GM19351 (cell line): ENCODE measurements around the gene CIB4.
"Not testable (repeated sequence)": the region's sequence is repeated elsewhere in the genome, so short reads cannot be mapped to it uniquely, and the experiment has no call there.

Source experiments
- ATAC-seq: cut with Tn5 transposase; IDR thresholded peaks from one replicate; pipeline ENCODE4 v1.9.1; 2021; ENCODE audit warnings: mild to moderate bottlenecking, moderate library complexity; ENCODE audit not compliant: unreplicated experiment

CIB4 gene

DNA sequence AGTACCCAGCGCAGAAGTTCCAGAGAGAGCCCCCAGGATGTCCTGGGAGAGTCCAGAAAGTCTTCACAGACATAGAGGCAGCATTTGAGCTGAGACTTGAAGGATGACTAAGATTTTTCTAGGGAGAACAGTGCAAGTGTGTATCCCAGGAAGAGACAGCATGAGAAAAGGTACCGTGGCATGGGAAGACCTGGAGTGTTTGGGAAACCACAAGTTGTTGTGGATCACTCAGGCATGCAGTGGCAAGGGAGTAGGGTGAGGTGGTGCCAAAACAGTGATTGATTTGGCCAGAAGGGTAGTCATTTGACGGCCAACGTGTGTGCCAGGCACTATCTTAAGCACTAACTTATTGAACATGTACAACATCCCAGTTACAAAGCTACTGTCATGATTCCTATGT lies 26.9 kb upstream of the CIB4 start:
- no peak for ATAC-seq

DNA sequence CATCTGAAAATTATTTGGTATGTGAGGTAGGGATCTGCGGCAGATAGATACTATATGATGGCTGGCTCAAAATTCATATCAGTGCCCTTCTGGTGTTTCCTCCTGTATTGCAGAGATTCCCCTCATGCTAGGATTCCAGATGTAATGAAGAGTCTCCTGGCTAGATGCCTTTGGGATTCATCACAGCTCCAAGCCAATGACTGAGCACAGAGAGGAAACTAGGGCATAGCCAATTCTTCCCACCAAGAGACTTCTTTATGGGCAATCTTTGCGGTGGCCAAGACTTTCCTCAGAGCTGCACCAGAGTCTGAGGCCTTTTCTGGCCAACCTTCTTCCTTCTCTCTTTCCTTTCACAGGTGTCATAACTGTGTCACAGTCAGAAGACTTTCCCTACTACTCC lies 25.5 kb upstream of the CIB4 start:
- ATAC-seq: no peak

GRCh38 chr2:26665296-26665695 lies 24.1 kb upstream of the CIB4 start:
- not testable (repeated sequence) for ATAC-seq

DNA sequence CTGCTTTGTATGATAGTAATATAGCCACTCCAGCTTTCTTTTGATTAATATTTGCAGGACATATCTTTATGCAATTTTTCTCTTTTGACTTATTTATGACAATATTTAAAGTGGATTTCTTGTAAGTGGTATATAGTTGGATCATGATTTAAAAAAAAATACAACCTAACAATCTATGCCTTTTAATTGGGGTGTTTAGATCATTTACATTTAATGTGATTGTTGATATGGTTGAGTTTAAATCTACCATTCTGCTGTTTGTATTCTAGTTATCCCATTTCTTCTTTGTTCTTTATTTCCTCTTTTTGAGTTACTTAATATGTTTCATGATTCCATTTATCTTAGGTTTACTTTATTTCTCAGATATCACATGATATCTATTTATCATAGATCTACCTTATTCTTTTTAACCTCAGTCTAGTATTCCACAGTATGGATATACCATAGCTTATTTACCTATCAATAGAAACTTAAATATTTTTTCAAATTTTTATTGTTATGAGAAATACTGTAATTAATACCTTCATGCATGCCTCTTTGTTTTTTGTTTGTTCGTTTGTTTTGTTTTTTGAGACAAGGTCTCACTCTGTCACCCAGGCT lies 19.3 kb upstream of the CIB4 start:
- ATAC-seq: no peak

- no peak for ATAC-seq
Observed at GRCh38 chr2:26658691-26659346, 17.7 kb upstream of the CIB4 start.

DNA sequence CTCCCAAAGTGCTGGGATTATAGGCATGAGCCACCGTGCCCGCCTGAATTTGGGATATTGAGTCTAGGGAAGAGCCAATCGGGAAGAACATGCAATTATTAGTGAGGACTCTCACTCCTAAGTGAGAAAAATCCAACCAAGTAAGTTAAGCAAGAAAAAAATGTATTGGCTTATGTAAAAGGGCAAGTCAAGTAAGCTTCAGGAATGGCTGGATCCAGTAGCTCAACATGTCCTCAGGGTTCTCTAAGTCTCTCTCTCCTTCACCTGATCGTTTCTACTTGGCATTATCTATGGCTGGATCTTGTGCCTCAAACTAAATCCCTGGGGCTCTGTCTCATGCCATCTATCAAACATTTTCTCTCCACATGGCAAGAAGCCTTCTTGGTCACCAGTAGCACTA lies 16.1 kb upstream of the CIB4 start:
- no peak for ATAC-seq

- no peak for ATAC-seq
Observed at GRCh38 chr2:26655611-26656195, 14.5 kb upstream of the CIB4 start.

DNA sequence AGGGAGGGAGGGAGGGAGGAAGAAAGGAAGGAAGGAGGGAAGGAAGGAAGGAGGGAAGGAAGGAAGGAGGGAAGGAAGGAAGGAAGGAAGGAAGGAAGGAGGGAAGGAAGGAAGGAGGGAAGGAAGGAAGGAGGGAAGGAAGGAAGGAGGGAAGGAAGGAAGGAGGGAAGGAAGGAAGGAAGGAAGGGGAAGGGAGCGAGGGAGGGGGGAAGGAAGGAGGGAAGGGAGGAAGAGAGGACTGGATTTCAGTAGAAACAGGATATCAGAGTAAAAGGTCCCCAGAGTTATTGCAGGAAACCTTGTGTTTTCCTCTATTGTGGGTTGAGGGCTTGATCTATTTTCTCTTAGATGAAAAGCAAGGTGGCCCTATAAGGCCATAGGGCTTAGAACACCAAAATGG lies 14.0 kb upstream of the CIB4 start:
- ATAC-seq: not testable (repeated sequence)

DNA sequence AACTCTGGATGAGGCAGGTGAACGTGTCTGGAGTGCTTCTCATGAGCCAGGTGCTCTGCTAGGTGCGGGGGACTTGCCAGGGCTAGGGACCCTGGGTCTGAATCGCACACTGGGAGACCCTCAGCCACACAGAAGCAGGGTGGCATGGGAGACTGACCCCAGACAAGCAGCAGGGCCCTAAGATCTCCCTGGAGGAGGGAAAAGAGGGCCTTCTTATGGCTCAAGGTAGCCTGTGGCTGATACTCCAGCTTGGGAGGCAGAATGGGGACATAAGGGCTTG lies 12.8 kb upstream of the CIB4 start:
- ATAC-seq: no peak

GRCh38 chr2:26653207-26654060 lies 12.3 kb upstream of the CIB4 start:
- ATAC-seq: no peak

GRCh38 chr2:26652361-26653041 lies 11.3 kb upstream of the CIB4 start:
- ATAC-seq: no peak

GRCh38 chr2:26651799-26652198 lies 10.6 kb upstream of the CIB4 start:
- no peak for ATAC-seq

DNA sequence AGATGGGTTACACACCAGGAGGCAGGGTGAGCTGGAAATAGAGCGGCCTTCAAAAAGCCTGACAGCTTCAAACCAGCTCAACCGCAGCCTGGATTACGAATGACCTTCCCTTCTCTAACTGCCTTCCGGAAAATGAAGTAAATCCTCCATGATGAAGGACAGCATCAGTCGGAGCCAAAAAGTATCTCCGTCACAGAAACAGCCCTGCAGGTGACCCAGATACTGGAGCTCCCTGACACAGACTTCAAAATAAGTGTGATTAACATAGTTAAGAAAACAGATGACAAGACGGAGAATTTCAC lies 10.3 kb upstream of the CIB4 start:
- ATAC-seq: no peak

DNA sequence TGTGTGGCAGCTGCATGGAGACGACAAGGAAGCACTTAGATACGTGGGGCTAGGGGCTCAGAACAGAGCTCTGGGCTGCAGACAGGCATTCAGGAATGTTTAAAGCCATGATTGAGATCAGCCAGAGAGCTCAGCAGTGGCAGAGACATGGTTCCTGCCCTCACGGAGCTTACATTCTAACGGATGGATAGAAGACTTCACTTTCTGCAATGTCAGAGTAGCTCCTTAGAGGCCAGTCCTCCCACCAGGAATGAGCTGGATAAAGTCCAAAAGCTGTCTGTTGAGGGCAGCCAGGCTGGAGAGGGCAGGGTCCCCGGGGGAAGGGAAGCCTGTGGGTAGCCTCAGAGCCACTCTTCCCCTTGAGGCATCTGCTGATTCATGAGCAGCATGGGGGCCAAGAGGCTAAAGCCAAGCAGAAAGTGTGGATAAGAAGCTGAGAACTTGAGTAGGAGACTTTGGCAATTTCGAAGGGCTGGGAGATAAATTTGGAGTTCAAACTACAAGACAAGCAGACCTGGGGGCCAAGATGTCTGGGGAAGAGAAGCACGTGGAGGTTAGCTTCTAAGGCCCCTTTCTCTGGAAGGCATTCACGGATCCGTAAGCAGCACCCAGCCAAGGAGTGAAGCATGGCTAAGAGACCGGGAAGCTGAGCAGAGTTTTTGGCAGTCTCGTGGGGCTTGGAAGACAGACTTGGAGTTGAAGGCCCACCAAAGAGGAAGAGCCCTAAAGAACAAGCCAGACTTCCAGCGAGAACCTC lies 9.7 kb upstream of the CIB4 start:
- no peak for ATAC-seq

GRCh38 chr2:26649992-26650712 lies 9.0 kb upstream of the CIB4 start:
- ATAC-seq: no peak

DNA sequence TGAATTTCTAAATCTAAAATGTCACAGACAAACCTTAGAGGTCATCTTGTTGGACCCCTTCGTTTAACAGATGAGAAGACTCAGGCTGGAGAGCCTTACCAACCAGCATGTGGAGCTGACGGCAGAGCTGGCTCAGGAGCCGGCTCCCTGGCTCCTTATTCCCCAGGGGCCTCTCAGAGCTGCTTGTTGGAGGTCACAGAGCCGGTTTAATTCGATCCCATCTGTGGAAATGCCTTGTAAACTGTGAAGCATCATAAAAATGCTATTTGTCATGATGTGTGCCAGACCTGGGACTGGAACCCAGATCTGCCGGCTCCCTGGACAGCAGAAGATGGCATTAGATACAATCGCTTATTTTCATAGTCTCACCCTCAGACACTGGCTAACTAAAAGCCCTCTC lies 8.2 kb upstream of the CIB4 start:
- ATAC-seq: no peak

GRCh38 chr2:26648516-26648915 lies 7.3 kb upstream of the CIB4 start:
- ATAC-seq: no peak

DNA sequence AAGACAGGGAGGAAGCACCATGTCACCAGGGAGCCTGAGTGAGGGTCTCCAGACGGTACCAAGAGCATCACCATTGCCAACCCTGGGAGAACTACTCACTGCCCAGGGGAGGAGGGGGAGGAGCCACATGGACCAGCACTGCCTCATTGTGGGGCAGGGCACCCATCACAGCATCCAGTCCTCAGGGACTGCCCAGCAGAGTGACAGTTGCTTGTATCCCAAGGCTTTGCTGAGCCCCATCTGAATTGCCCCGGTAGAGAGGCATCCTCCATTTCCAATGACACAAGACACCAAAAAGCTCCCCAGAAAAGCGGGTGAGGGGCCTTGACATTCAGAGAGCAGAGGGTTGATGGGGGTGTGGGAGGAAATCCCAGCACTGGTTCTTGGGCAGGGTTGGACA lies 6.8 kb upstream of the CIB4 start:
- ATAC-seq: no peak

DNA sequence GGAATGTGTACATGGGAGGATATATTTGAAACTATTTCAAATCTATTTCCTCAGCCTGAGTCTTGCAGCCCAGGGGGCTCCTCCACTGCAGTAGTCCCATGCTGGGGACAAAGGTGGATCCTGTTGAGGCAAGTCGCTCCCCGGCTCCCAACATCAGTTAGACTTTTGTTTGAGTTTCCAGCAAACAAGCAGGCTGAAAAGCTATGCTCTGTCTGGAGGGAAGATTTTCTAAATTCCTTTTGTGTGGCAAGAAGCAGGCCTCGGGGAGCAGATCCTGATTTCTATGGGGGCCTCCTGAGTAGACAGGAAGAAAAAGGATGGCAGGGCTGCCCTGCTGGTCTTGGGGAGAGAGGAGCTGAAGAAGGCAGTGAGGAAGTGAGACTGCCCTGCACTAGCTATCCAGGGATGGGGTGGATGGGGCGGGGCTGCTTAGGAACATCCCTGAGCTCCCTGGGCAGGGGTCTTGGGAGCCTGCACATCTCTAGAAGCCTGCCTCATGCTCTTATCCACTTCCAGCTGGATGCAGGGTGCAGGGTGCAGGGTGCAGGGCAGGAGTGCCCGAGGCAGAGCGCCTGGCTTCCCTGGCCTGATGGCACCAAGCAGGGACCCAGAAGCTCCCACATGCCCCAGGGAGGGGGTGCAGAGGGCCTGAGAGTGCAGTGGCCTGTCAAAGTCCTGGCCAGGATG lies 6.0 kb upstream of the CIB4 start:
- ATAC-seq: no peak

GRCh38 chr2:26645762-26646161 lies 4.6 kb upstream of the CIB4 start:
- no peak for ATAC-seq
